HepG2 (cell line): ENCODE results near the gene TMEM167B. TPM values are rescaled to one million over a fixed set of nuclear protein-coding genes. Genes with fewer than 3 reads are reported as not detected.

Source experiments
- ATAC-seq: fragments of 200-7000 bp; cut with Tn5 transposase; 3 replicates; pipeline ENCODE4 v1.9.1; 2020; ENCODE audit warnings: mild to moderate bottlenecking, moderate library complexity
- Bru-seq: library from RNA; stranded (reverse); fragments of 400-500 nt; gene quantifications from one replicate; lab custom pipeline; 2021; lab: Mats Ljungman, UMichigan
- BruChase-seq, 2 experiments: library from RNA; stranded (reverse); fragments of 400-500 nt; gene quantifications; one replicate each; lab custom pipeline; 2021; lab: Mats Ljungman, UMichigan
- BruUV-seq: library from RNA; stranded (reverse); fragments of 400-500 nt; replicated peaks from 2 replicates; lab custom pipeline; 2021; lab: Mats Ljungman, UMichigan
- CTCF ChIA-PET: fragments of 300-600 bp; formaldehyde crosslinking; extraction: SDS; loops from one replicate; lab custom pipeline; 2021; ENCODE audit warnings: low total read pairs, inconsistent platforms, low intra/inter-chr PET ratio; lab: Yijun Ruan, JAX
- POLR2A ChIA-PET: fragments of 350-600 bp; sonication (Branson Sonifier 250); formaldehyde crosslinking; loops from one replicate; lab custom pipeline; 2020; ENCODE audit warnings: antibody characterized with exemption, inconsistent platforms; lab: Yijun Ruan, JAX
- DNase-seq: peaks from one replicate; pipeline ENCODE4 v3.0.0-alpha.2; 2015; ENCODE audit warnings: low spot score
- FAIRE-seq: peaks from 3 replicates; lab custom pipeline; 2011; peaks lifted over from hg19 to GRCh38; lab: Jason Lieb, UNC
- H2AFZ ChIP-seq: one replicate; pipeline ENCODE4 v1.6.1; 2011; ENCODE audit warnings: low read length, inconsistent platforms
- H3K27ac ChIP-seq: fragments of 300-600 bp; 3 replicates; pipeline ENCODE4 v1.8.0; 2011; ENCODE audit warnings: mixed run types, mild to moderate bottlenecking, mixed read lengths, low read length, inconsistent platforms; ENCODE audit not compliant: insufficient read depth; ENCODE audit errors: extremely low read length
- H3K27me3 ChIP-seq, 2 experiments: fragments of 200-600 bp in 1 of 2; 2 replicates in 1 of 2; 3 replicates in 1 of 2; pipeline versions ENCODE4 v1.6.0 to v1.8.0; 2011; ENCODE audit warnings: low read length in 2 of 2, mild to moderate bottlenecking in 2 of 2, moderate library complexity in 2 of 2, inconsistent platforms in 1 of 2; ENCODE audit not compliant: insufficient read depth in 2 of 2, control insufficient read depth in 1 of 2
- H3K36me3 ChIP-seq, 2 experiments: fragments of 200-600 bp in 1 of 2; replicated peaks in 1 of 2; 2 replicates in 1 of 2; 3 replicates in 1 of 2; pipeline versions ENCODE4 v1.5.1 to v1.8.0; 2011; ENCODE audit warnings: low read length in 2 of 2, inconsistent platforms in 1 of 2; ENCODE audit not compliant: insufficient read depth in 2 of 2, control insufficient read depth in 1 of 2
- H3K4me1 ChIP-seq: 2 replicates; pipeline ENCODE4 v1.5.1; 2012; ENCODE audit warnings: low read length, inconsistent platforms; ENCODE audit not compliant: insufficient read depth
- H3K4me2 ChIP-seq: 2 replicates; pipeline ENCODE4 v1.6.0; 2011; ENCODE audit warnings: low read depth, low read length, inconsistent platforms
- H3K4me3 ChIP-seq, 3 experiments: fragments of 200-600 bp in 1 of 3; sonication (generic), shearing (Covaris generic) in 1 of 3; replicated peaks in 1 of 3; 2 replicates each; pipeline ENCODE4 v1.5.1; 2011 to 2016; ENCODE audit warnings: low read length in 3 of 3, inconsistent platforms in 2 of 3, low read depth in 2 of 3, mild to moderate bottlenecking in 2 of 3, control low read depth in 1 of 3, mixed read lengths in 1 of 3; ENCODE audit not compliant: insufficient read depth in 1 of 3
- H3K79me2 ChIP-seq: one replicate; pipeline ENCODE4 v1.6.1; 2011; ENCODE audit warnings: low read length, inconsistent platforms; ENCODE audit not compliant: insufficient read depth
- H3K9ac ChIP-seq: 2 replicates; pipeline ENCODE4 v1.6.0; 2011; ENCODE audit warnings: mild to moderate bottlenecking, low read depth, low read length, inconsistent platforms; ENCODE audit not compliant: insufficient read depth
- H3K9me3 ChIP-seq: 2 replicates; pipeline ENCODE4 v1.5.1; 2012; ENCODE audit warnings: mild to moderate bottlenecking, low read length
- H4K20me1 ChIP-seq: 2 replicates; pipeline ENCODE4 v1.6.0; 2011; ENCODE audit warnings: inconsistent platforms, mild to moderate bottlenecking, low read length, moderate library complexity; ENCODE audit not compliant: insufficient read depth
- EEA1 ChIP-seq: sonication (generic); formaldehyde crosslinking; IDR thresholded peaks from 2 replicates; pipeline ENCODE4 v1.5.1; 2020; ENCODE audit warnings: mild to moderate bottlenecking, missing genetic modification reagents, borderline replicate concordance
- GTF3A ChIP-seq: sonication (generic); formaldehyde crosslinking; conservative IDR thresholded peaks from 2 replicates; pipeline ENCODE4 v1.4.0; 2020; ENCODE audit warnings: mild to moderate bottlenecking, missing genetic modification reagents
- MIXL1 ChIP-seq: IDR thresholded peaks from 2 replicates; pipeline ENCODE4 v1.6.1; 2016
- NRL ChIP-seq: sonication (generic); formaldehyde crosslinking; IDR thresholded peaks from 2 replicates; pipeline ENCODE4 v1.5.0; 2020; ENCODE audit warnings: missing genetic modification reagents, mild to moderate bottlenecking, moderate library complexity, borderline replicate concordance
- PCBP2 ChIP-seq: fragments of 200-400 bp; formaldehyde crosslinking; optimal IDR thresholded peaks from 2 replicates; pipeline ENCODE3; 2018; ENCODE audit warnings: low read length, low read depth; ENCODE audit not compliant: poor library complexity, severe bottlenecking
- PHF20 ChIP-seq: sonication (generic); formaldehyde crosslinking; IDR thresholded peaks from 2 replicates; pipeline ENCODE4 v1.5.0; 2020; ENCODE audit warnings: mild to moderate bottlenecking, missing genetic modification reagents
- SMAD9 ChIP-seq: sonication (generic); formaldehyde crosslinking; IDR thresholded peaks from 2 replicates; pipeline ENCODE4 v1.5.1; 2020; ENCODE audit warnings: mild to moderate bottlenecking, missing genetic modification reagents
- U2AF1 ChIP-seq: fragments of 200-400 bp; formaldehyde crosslinking; optimal IDR thresholded peaks from 2 replicates; pipeline ENCODE3; 2017; ENCODE audit warnings: mild to moderate bottlenecking, low read depth, low read length
- ZNF143 ChIP-seq: sonication (generic); formaldehyde crosslinking; IDR thresholded peaks from 2 replicates; pipeline ENCODE4 v1.4.0; 2020; ENCODE audit warnings: missing genetic modification reagents
- ZNF430 ChIP-seq: sonication (generic); formaldehyde crosslinking; IDR thresholded peaks from 2 replicates; pipeline ENCODE4 v1.9.0; 2021; ENCODE audit warnings: mild to moderate bottlenecking, missing genetic modification reagents
- ZNF562 ChIP-seq: sonication (generic); formaldehyde crosslinking; IDR thresholded peaks from 2 replicates; pipeline ENCODE4 v1.8.0; 2022; ENCODE audit warnings: missing genetic modification reagents, borderline replicate concordance
- ZNF564 ChIP-seq: sonication (generic); formaldehyde crosslinking; IDR thresholded peaks from 2 replicates; pipeline ENCODE4 v1.8.1; 2023; ENCODE audit warnings: mild to moderate bottlenecking, missing genetic modification reagents
- ZNF83 ChIP-seq: sonication (generic); formaldehyde crosslinking; IDR thresholded peaks from 2 replicates; pipeline ENCODE4 v1.4.0; 2020; ENCODE audit warnings: missing genetic modification reagents, mild to moderate bottlenecking, borderline replicate concordance
- ZSCAN9 ChIP-seq: IDR thresholded peaks from 2 replicates; pipeline ENCODE4 v1.6.1; 2016; ENCODE audit warnings: borderline replicate concordance
- ZZZ3 ChIP-seq: sonication (generic); formaldehyde crosslinking; IDR thresholded peaks from 2 replicates; pipeline ENCODE4 v1.4.0; 2020; ENCODE audit warnings: missing genetic modification reagents, mild to moderate bottlenecking, borderline replicate concordance
- WGBS: methylation state at CpG from one replicate; pipeline ENCODE4 v1.1.6; 2017; ENCODE audit warnings: low lambda C conversion rate; 5-methylcytosine and 5-hydroxymethylcytosine counted together
- in situ Hi-C: cut with HindIII; loops from 2 replicates; pipeline ENCODE4 v1.10.0; 2017; ENCODE audit warnings: low pct_unique_long_range_greater_than_20kb; ENCODE audit not compliant: extremely low pct_ligation_motif_present
- intact Hi-C: fragments of 100-400 bp; cut with micrococcal nuclease; formaldehyde crosslinking; loops from one replicate; pipeline ENCODE4 v1.10.0; 2022; ENCODE audit not compliant: unreplicated experiment
- long read RNA-seq, 2 experiments: library from RNA in 1 of 2; library from polyadenylated mRNA in 1 of 2; stranded (forward) in 1 of 2; unstranded in 1 of 2; transcript quantifications; one replicate each; pipeline ENCODE4 v2.0.0, GENCODE V29; 2019 to 2022
- polyA minus RNA-seq, 3 experiments: library from RNA; depleted of rRNA, polyadenylated mRNA; stranded (reverse); fragments of >200 nt; gene quantifications; 2 replicates each; pipeline ENCODE4 v1.2.3, GENCODE V29; 2011; ENCODE audit warnings: low replicate concordance in 1 of 3
- polyA plus RNA-seq, 8 experiments: library from polyadenylated mRNA; depleted of rRNA in 3 of 8; stranded (reverse) in 7 of 8; unstranded in 1 of 8; fragments of >200 nt; fragmentation: Illumina TruSeq in 4 of 8; extraction: Trizol in 4 of 8; gene quantifications; 2 replicates each; pipeline versions ENCODE4 v1.2.1 to v1.2.3, GENCODE V29; 2011 to 2016; ENCODE audit warnings: low read depth in 4 of 8, missing spikeins in 1 of 8, mixed read lengths in 1 of 8; ENCODE audit not compliant: insufficient read depth in 1 of 8
- total RNA-seq, 5 experiments: library from RNA; depleted of rRNA; stranded (reverse); fragments of >200 nt; fragmentation: Illumina TruSeq; extraction: Trizol; gene quantifications; 2 replicates each; pipeline ENCODE4 v1.2.3, GENCODE V29; 2016; ENCODE audit warnings: low read depth in 1 of 5
- TF ChIP-seq, protein P1 (sequence below): sonication (generic); formaldehyde crosslinking; IDR thresholded peaks from 2 replicates; pipeline ENCODE4 v1.4.0; 2020; ENCODE audit warnings: missing genetic modification reagents

TMEM167B gene
- total RNA-seq (2016; rRNA removed; fragmentation: Illumina TruSeq; extraction: Trizol) (22.4 and 24.4 TPM in 2 replicates), polyA plus RNA-seq (2011; rRNA removed) (9.5 and 10.2 TPM in 2 replicates), polyA minus RNA-seq (2011; rRNA and poly(A)+ RNA removed; ENCODE audit: low replicate concordance) (2.5 and 3.6 TPM in 2 replicates), Bru-seq, nascent RNA (percentile 77 among the genes with signal in this experiment), BruChase-seq, experiment 1, labeled RNA remaining after a 6-hour chase (percentile 97 among the genes with signal in this experiment), BruChase-seq, experiment 2, labeled RNA remaining after a 2-hour chase (percentile 96 among the genes with signal in this experiment)
- total RNA-seq (2016; cell fraction: cytosol; rRNA removed; fragmentation: Illumina TruSeq; extraction: Trizol; ENCODE audit: low read depth): 4.3 and 5.4 TPM in 2 replicates
- total RNA-seq (2016; cell fraction: insoluble cytoplasmic fraction; rRNA removed; fragmentation: Illumina TruSeq; extraction: Trizol): 23.6 and 26.0 TPM in 2 replicates
- total RNA-seq (2016; cell fraction: membrane; rRNA removed; fragmentation: Illumina TruSeq; extraction: Trizol): 14.2 and 15.4 TPM in 2 replicates
- 15.0 and 18.4 TPM in 2 replicates for total RNA-seq (2016; cell fraction: nucleus; rRNA removed; fragmentation: Illumina TruSeq; extraction: Trizol)
- polyA plus RNA-seq (2011; cell fraction: cytosol; rRNA removed): 6.3 and 7.9 TPM in 2 replicates
- 4.6 and 5.9 TPM in 2 replicates for polyA plus RNA-seq (2011; cell fraction: nucleus; rRNA removed)
- 21.2 and 25.3 TPM in 2 replicates for polyA plus RNA-seq (2012)
- 4.8 and 7.2 TPM in 2 replicates for polyA plus RNA-seq (2016; cell fraction: cytosol; fragmentation: Illumina TruSeq; extraction: Trizol; ENCODE audit: low read depth)
- 22.2 and 24.2 TPM in 2 replicates for polyA plus RNA-seq (2016; cell fraction: insoluble cytoplasmic fraction; fragmentation: Illumina TruSeq; extraction: Trizol; ENCODE audit: low read depth)
- 9.2 and 10.4 TPM in 2 replicates for polyA plus RNA-seq (2016; cell fraction: membrane; fragmentation: Illumina TruSeq; extraction: Trizol; ENCODE audit: low read depth)
- polyA plus RNA-seq (2016; cell fraction: nucleus; fragmentation: Illumina TruSeq; extraction: Trizol; ENCODE audit: insufficient read depth, low read depth): 17.0 and 18.9 TPM in 2 replicates
- 9.4 and 11.4 TPM in 2 replicates for polyA minus RNA-seq (2011; cell fraction: cytosol; rRNA and poly(A)+ RNA removed)
- 5.8 and 7.1 TPM in 2 replicates for polyA minus RNA-seq (2011; cell fraction: nucleus; rRNA and poly(A)+ RNA removed)
- long read RNA-seq, experiment 1, transcript TMEM167B-201 (3 exons, 3,730 nt): major isoform, 8 of 9 reads
- long read RNA-seq, experiment 1, partial matches to known transcripts: 0 of 9 reads
- long read RNA-seq, experiment 1, other reads (novel, unspliced or antisense): 1 of 9 reads
- long read RNA-seq, experiment 2, transcript TMEM167B-201 (3 exons, 3,730 nt): major isoform, 20 of 59 reads
- long read RNA-seq, experiment 2, partial matches to known transcripts: 3 of 59 reads
- long read RNA-seq, experiment 2, other reads (novel, unspliced or antisense): 36 of 59 reads

DNA sequence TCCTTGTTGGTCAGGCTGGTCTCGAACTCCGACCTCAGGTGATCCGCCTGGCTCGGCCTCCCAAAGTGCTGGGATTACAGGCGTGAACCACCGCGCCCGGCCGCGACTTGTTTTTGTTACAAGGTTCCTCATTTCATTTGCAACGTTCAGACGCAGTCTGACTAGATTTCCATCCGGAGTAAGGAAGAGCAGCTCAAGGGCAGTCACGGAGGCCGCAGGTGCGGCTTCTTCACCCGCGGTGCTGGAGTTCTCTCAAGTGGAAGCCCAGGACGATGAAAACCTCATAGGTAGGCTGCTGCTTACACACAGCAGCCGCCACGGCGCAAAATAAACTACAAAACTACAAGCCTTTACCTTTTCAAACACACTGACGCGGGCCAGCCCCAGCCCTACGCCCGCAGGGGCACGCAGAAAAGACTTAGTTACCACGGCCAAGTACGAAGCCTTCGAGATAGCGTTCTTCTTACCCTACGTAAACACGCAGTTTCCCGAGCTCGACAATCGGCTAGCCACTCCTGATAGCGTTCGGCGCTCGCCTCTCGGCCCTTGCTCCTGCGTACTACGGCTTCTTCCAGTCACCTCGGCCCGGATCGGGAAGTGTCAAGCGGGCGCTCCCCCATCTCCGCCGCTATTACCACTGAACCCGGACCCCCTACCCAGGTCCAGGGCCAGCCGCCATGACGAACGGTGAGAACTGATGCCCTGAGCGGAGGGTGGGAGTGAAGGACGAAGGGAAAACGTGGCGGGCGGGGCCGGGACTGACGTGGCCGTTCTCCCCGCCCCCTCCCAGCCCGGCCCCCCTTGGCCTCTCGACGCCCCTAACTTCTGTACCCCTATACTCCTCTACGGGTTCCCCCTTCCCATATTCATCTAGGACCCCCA, at the start of gene TMEM167B:
Gene TMEM167B (plus strand): TSS at position 569 of the 882 bp plus-strand sequence. CDS start 109 bp downstream, at position 678.
- Histone ChIP-seq H3K27me3 (no peaks in the 10 kb centered on the region; a peak in 1 of 5 replicates), H3K4me3 (peak within 1 kb of the TSS; percentile 83 to 86 (median 85)), H3K36me3 (peaks cover 2 to 11% of the 10 kb centered on the region in 2 experiments; a peak in 3 of 5 replicates), H2AFZ (peak within 1 kb of the TSS; percentile 20), H3K79me2 (peaks cover 25% of the 10 kb centered on the region), H3K9me3 (no peaks in the 10 kb centered on the region), H4K20me1 (no peaks in the 10 kb centered on the region), H3K9ac (peak within 1 kb of the TSS; percentile 80), H3K4me1 (peaks cover 30% of the 10 kb centered on the region), H3K4me2 (peak within 1 kb of the TSS; percentile 82), H3K27ac (peak within 1 kb of the TSS; percentile 90)
- ChIA-PET CTCF (interaction anchor here (2.3 to 2.9 kb wide), 2 partner anchors 10 to 173 kb away, joined by 8 to 15 read pairs; no protein-coding TSS in a partner anchor), POLR2A (interaction anchor here (0.9 to 5.3 kb wide), 13 partner anchors 9 to 336 kb away, joined by 3 to 117 read pairs (median 6); partner anchors contain the start of genes CLCC1, PSMA5, SARS1 and TAF13)
- BruUV-seq: TSS peak; percentile 90
- in situ Hi-C loops (no loop called here), intact Hi-C loops (loop anchor here (1.0 to 10.0 kb wide), 3 partner anchors 10 to 304 kb away; partner anchors contain the start of gene SORT1)
- DNase-seq (peak; percentile 84), ATAC-seq (peak; percentile 88), FAIRE-seq (no peak)
- under 1% methylated on average over 20 of the region's 67 CpGs for WGBS
- TF ChIP-seq SMAD9 (no peak; the same call in 1 of the 2 replicates), ZNF83 (no peak; the same call in 1 of the 2 replicates), PCBP2 (no peak), EEA1 (CRISPR knock-in tag) (peak; percentile 86; the same call in 1 of the 2 replicates), ZZZ3 (peak; percentile 65; the same call in 1 of the 2 replicates), PHF20 (peak; percentile 89), MIXL1 (CRISPR knock-in tag) (peak; percentile 81), ZNF564 (CRISPR knock-in tag) (no peak), U2AF1 (peak; percentile 86), ZSCAN9 (peak; percentile 75), ZNF430 (CRISPR knock-in tag) (peak; percentile 82), NRL (peak; percentile 78), ZNF143 (peak; percentile 79), GTF3A (CRISPR knock-in tag) (peak; percentile 25; the same call in 1 of the 2 replicates), ZNF562 (CRISPR knock-in tag) (no peak)
- TF ChIP-seq, protein P1, sequence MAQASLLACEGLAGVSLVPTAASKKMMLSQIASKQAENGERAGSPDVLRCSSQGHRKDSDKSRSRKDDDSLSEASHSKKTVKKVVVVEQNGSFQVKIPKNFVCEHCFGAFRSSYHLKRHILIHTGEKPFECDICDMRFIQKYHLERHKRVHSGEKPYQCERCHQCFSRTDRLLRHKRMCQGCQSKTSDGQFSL (CRISPR knock-in tag): no peak
